HUES6 (cell line): ENCODE data around the gene ING3.
A peak's percentile ranks its signal among the peaks of the same experiment; 100 is the strongest.
"Not testable (repeated sequence)": the region's sequence is repeated elsewhere in the genome, so short reads cannot be mapped to it uniquely, and the experiment has no call there.

Experiments used
- H3K27ac ChIP-seq: 2 replicates; pipeline ENCODE4 v1.7.0; 2013; ENCODE audit warnings: low read depth, mild to moderate bottlenecking, low read length, inconsistent platforms
- H3K27me3 ChIP-seq: 2 replicates; pipeline ENCODE4 v1.6.1; 2013; ENCODE audit warnings: low read length; ENCODE audit not compliant: control insufficient read depth, insufficient read depth
- H3K36me3 ChIP-seq: 2 replicates; pipeline ENCODE4 v1.6.1; 2013; ENCODE audit warnings: low read length; ENCODE audit not compliant: control insufficient read depth, insufficient read depth
- H3K4me1 ChIP-seq: 2 replicates; pipeline ENCODE4 v1.6.1; 2013; ENCODE audit warnings: low read length; ENCODE audit not compliant: control insufficient read depth, insufficient read depth
- H3K4me3 ChIP-seq: 2 replicates; pipeline ENCODE4 v1.5.1; 2013; ENCODE audit warnings: low read depth, low read length
- H3K9ac ChIP-seq: one replicate; pipeline ENCODE4 v1.6.1; 2013; ENCODE audit warnings: mild to moderate bottlenecking, low read length
- H3K9me3 ChIP-seq: 2 replicates; pipeline ENCODE4 v1.6.1; 2013; ENCODE audit warnings: low read depth, low read length; ENCODE audit not compliant: control insufficient read depth, insufficient read depth

ING3 gene

DNA sequence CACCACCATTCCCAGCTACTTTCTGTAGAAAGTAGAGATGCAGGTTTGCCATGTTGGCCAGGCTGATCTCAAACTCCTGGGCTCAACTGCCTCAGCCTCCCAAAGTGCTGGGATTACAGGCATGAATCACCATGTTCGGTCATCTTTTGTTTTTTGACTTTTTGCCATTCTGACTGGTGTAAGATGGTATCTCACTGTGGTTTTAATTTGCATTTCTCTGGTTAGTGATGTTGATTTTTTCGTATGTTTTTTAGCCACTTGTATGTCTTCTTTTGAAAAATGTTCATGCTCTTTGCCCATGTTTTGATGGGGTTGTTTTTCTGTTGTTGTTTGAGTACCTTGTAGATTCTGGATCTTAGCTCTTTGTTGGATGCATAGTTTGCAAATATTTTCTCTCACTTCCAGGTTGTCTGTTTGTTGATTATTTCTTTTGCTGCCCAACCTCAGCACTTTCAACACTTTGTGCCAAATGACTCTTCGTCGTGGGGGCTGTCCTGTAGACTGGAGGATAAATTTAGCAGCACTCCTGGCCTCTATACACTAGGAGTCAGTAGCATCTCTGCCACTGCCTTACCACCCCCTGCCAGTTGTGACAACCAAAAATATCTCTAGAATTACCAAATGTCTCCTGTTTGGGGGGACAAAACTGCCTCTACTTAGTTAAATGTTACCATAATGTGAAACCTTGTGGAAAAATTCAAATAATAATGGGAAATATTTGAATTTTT is 31.5 kb downstream of the ING3 start:
- H3K27me3 ChIP-seq: no peaks in the 10 kb centered on the region; the same call in 1 of the 2 replicates
- H3K27ac ChIP-seq: no peak overlapping the region
- no peaks in the 10 kb centered on the region for H3K9me3 ChIP-seq
- H3K4me1 ChIP-seq: no peaks in the 10 kb centered on the region
- no peak overlapping the region for H3K4me3 ChIP-seq
- H3K36me3 ChIP-seq: no peaks in the 10 kb centered on the region
- no peak overlapping the region for H3K9ac ChIP-seq

DNA sequence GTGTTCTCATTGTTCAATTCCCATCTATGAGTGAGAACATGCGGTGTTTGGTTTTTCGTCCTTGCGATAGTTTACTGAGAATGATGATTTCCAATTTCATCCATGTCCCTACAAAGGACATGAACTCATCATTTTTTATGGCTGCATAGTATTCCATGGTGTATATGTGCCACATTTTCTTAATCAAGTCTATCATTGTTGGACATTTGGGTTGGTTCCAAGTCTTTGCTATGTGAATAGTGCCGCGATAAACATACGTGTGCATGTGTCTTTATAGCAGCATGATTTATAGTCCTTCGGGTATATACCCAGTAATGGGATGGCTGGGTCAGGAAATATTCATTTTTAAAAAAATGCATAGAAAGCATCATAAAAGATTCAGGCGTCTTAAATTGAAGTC is 33.0 kb downstream of the ING3 start:
- not testable (repeated sequence) for H3K9ac ChIP-seq, H3K36me3 ChIP-seq, H3K27ac ChIP-seq, H3K4me3 ChIP-seq, H3K27me3 ChIP-seq, H3K4me1 ChIP-seq, H3K9me3 ChIP-seq

DNA sequence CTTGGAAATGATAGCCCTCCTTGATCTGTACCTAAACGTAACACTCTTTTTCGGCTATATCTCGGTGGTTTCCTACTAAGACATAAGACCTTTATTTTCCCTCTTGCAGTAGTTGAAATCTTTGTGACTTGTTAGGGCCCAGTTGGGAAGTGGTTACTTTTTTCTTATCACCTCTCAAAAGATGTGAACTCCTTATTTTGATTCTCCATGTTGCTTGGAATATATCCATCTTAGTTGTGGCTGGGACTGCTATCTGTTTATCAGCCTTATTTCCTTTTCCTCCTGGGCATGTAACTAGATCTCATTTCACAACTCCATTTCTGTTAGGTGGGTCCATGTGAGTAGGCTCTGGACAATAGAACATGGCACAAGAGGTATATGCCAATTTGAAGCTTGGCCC is 33.8 kb downstream of the ING3 start:
- Histone ChIP-seq H3K27ac (no peak overlapping the region), H3K4me1 (peaks cover 7% of the 10 kb centered on the region; the same call in 1 of the 2 replicates), H3K4me3 (no peak overlapping the region), H3K9ac (no peak overlapping the region), H3K9me3 (no peaks in the 10 kb centered on the region), H3K36me3 (no peaks in the 10 kb centered on the region), H3K27me3 (peaks cover 18% of the 10 kb centered on the region)

DNA sequence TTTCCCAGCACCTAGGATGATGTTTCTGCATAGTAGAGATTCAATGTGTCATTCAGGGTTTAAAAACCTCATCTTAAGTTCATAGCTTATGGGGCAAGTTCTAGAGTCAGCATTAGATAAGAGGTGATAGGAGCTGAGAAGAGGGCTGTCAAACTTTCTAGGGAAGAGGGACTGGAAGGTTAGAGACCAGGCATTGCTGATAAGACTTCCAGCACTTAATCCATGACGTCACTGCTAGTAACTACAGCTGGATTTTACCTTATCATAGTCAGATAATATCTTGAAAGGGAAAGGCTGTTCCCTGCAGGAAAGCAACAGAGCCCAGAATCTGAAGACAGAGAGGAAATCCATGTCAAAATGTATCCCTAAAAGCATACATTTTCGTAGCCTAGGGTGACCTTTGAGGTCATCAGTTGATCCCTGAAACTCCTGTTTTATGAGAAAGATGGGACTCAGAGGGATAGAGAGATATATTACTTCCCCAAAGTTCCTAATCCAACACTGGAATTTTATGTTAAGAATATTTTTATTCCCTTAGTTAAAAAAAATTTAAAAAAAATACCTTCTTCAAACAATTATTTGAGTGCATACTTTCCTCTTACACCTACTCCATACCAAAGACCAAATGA is 34.7 kb downstream of the ING3 start:
- no peak overlapping the region for H3K27ac ChIP-seq
- peaks cover 7% of the 10 kb centered on the region; the same call in 1 of the 2 replicates for H3K4me1 ChIP-seq
- peaks cover 25% of the 10 kb centered on the region for H3K27me3 ChIP-seq
- no peaks in the 10 kb centered on the region for H3K36me3 ChIP-seq
- H3K9me3 ChIP-seq: no peaks in the 10 kb centered on the region
- no peak overlapping the region for H3K9ac ChIP-seq
- H3K4me3 ChIP-seq: no peak overlapping the region

DNA sequence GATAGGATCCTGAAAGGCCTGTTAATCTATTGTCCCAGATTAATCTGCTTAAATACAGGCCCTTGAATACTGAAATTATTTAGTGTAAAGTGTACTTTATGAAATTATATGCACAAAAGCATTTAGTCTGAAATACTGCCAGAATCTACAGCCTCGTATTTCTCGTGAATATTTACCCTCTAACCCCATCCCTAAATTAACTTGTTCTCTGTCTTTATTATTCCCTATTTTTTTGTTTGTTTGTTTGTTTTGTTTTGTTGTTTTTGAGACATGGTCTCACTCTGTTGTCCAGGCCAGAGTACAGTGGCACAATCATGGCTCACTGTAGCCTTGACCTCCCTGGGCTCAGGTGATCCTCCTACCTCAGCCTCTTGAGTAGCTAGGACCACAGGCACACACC is 35.3 kb downstream of the ING3 start:
- Histone ChIP-seq H3K9ac (no peak overlapping the region), H3K27me3 (peaks cover 25% of the 10 kb centered on the region), H3K4me3 (no peak overlapping the region), H3K9me3 (no peaks in the 10 kb centered on the region), H3K27ac (no peak overlapping the region), H3K36me3 (no peaks in the 10 kb centered on the region), H3K4me1 (peaks cover 7% of the 10 kb centered on the region; the same call in 1 of the 2 replicates)

DNA sequence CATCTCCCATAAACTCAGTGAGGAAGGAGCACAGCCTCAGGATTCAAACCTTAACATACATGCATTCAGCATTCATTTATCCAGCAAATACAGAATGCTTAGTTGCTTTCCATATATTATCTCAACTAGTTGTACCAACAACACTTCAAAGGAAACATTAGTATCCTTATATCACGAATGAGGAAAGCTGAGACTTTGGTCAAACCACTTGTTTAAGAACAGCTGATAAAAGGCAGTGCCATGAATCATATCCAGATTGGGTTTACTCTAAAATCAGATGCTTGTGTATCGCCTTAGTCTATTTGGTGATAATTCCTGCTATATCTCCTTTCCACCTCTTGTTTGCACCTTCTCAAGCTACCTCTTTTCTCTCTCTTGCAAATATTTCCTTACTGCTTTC is 36.1 kb downstream of the ING3 start:
- H3K27ac ChIP-seq: no peak overlapping the region
- peaks cover 25% of the 10 kb centered on the region for H3K27me3 ChIP-seq
- H3K9me3 ChIP-seq: no peaks in the 10 kb centered on the region
- peaks cover 7% of the 10 kb centered on the region; the same call in 1 of the 2 replicates for H3K4me1 ChIP-seq
- H3K9ac ChIP-seq: no peak overlapping the region
- H3K36me3 ChIP-seq: no peaks in the 10 kb centered on the region
- H3K4me3 ChIP-seq: no peak overlapping the region

DNA sequence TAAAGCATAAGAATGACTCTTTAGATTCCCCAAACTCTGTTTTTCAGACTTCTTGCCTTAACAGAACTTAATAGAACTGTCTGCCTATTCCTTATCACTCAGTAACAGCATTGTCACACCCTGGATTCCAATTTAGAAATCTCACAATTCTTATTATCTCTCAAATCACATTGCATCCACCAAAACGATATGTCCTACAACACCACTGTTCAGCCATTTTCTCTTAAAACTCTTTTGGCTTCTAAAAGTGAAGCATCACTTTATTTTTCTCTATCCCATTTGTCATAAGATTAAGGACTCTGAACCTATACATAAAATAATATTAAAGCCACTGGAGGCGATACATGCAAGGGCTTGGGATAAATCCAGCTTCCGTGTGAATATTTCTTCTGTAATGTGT is 36.7 kb downstream of the ING3 start:
- Histone ChIP-seq H3K27me3 (peaks cover 25% of the 10 kb centered on the region), H3K27ac (no peak overlapping the region), H3K4me3 (no peak overlapping the region)

DNA sequence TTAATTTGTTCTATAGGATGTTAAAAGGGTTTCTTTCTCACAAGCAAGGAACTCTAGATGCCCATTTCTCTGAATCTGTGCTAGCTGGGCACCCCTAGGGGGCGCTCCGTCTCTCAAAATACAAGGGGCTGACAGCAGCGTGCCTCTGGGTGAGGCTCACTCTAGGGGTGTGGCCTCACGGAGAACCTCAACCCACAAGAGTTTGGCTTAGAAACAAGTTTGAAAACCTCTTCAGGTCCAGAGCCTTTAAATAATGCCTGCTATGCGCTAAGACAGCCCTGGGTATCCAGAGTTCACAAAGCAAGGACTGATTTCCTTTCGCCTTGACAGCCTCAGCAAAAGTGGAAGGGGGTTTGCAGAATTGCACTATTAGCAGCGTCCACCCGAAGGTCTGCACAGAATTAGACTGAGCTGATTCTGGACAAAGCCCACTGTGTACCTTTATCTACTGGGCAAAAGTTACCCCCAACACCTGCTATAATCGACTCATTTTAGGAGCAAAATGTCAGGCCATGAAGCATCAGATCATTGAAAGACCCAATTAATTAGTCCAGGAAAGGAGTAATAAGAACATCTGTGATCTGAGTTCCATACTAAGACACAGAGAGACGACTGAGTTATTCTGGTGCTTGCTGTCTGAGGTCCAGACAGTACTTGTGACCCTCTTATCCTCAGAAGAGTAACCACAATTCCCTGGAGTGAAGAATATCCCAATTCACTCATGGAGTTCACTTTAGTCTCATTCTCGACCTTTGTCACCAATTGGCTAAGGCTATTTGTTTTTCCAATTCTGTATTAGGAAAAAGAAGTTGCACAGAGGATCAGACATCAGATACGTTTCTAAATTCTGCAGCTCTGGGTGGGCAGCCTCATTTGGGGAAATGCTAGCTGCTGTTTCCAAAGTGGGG is 37.4 kb downstream of the ING3 start:
- no peaks in the 10 kb centered on the region for H3K36me3 ChIP-seq
- H3K9me3 ChIP-seq: no peaks in the 10 kb centered on the region
- H3K9ac ChIP-seq: no peak overlapping the region
- no peak overlapping the region for H3K27ac ChIP-seq
- peak overlapping the region; percentile 48 for H3K4me3 ChIP-seq
- peaks cover 7% of the 10 kb centered on the region; the same call in 1 of the 2 replicates for H3K4me1 ChIP-seq
- H3K27me3 ChIP-seq: peaks cover 25% of the 10 kb centered on the region

More for the DNA sequence above, 36.7 kb downstream of the ING3 start:
- H3K36me3 ChIP-seq: no peaks in the 10 kb centered on the region
- peaks cover 7% of the 10 kb centered on the region; the same call in 1 of the 2 replicates for H3K4me1 ChIP-seq
- H3K9me3 ChIP-seq: no peaks in the 10 kb centered on the region
- no peak overlapping the region for H3K9ac ChIP-seq

DNA sequence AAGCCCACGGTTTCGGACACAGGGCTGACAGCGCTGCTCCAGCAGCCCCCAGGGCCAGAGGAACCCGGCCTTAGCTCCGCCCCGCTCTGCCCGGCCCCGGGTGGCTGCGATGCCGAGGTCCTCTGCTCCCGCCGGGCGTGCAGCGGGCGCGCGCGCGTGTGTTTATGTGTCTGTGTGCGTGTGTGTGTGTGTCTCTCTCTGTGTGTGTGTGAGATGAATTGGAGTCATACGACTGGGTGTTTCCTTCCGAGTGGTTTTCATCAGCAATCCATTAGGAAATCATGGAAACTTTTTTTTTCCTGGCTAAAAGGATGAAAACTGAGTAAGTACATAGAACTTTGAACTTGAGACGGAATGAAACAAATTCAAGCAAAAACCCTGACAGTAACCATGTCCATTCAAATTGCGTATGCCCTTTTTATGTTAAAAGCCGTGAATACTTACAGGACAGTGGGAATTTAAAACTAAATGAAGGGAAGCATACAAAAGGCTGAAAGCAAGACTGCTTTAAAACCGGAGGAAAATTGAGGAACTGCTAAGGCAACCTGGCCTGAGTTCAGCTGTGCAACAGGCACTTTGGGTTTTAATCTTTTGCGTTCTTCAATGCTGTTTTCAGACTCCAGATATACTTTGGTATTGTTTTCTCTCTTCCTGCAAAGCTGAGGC is 38.1 kb downstream of the ING3 start, which contains the start of gene CPED1:
Gene CPED1 (plus strand): TSS at position 121 of the 666 bp plus-strand sequence. CDS start 911 bp downstream, outside the sequence.
- H3K9ac ChIP-seq: no peak within 1 kb of the TSS
- peak within 1 kb of the TSS; percentile 48 for H3K4me3 ChIP-seq
- peaks cover 25% of the 10 kb centered on the region for H3K27me3 ChIP-seq
- H3K36me3 ChIP-seq: no peaks in the 10 kb centered on the region
- H3K9me3 ChIP-seq: no peaks in the 10 kb centered on the region
- peaks cover 7% of the 10 kb centered on the region; the same call in 1 of the 2 replicates for H3K4me1 ChIP-seq
- no peak within 1 kb of the TSS for H3K27ac ChIP-seq
